Peyer's patch (tissue), 4 donors: Measurements from ENCODE around the gene IGFBP4.

ENCODE experiments used
- CTCF ChIP-seq, 6 experiments: fragments of 450-650 bp in 4 of 6; fragments of 200-600 bp in 2 of 6; sonication (generic) in 1 of 6; IDR thresholded peaks; one replicate each; pipeline ENCODE4 v1.5.1; 2017 to 2019; ENCODE audit warnings: antibody characterized with exemption in 6 of 6, mild to moderate bottlenecking in 3 of 6, moderate library complexity in 1 of 6
- POLR2A ChIP-seq, 2 donors: fragments of 450-650 bp; IDR thresholded peaks; one replicate each; pipeline ENCODE4 v1.5.1; 2017; ENCODE audit warnings: antibody characterized with exemption in 2 of 2, mild to moderate bottlenecking in 2 of 2, moderate library complexity in 2 of 2

- TF ChIP-seq CTCF (IDR thresholded peaks at IDR 0.05): no peak
- no peak for TF ChIP-seq POLR2A (IDR thresholded peaks at IDR 0.05)
Measured at GRCh38 chr17:40470932-40471828, 27.9 kb downstream of the IGFBP4 start.
